Central memory CD8-positive, alpha-beta T cell (primary cell): ENCODE data around the gene NUDT13.
A peak's percentile ranks its signal among the peaks of the same experiment; 100 is the strongest.
"Not testable (repeated sequence)": the region's sequence is repeated elsewhere in the genome, so short reads cannot be mapped to it uniquely, and the experiment has no call there.

Experiments used
- ATAC-seq: fragments of 150-1000 bp; cut with Tn5 transposase; replicated peaks from 2 replicates; pipeline ENCODE4 v1.10.0; 2022; ENCODE audit warnings: mild to moderate bottlenecking, moderate FRiP score, moderate number of reproducible peaks; ENCODE audit not compliant: poor library complexity, severe bottlenecking; ENCODE audit errors: extremely low read depth
- DNase-seq, 2 donors: peaks; one replicate each; pipeline ENCODE4 v3.0.0; 2021; ENCODE audit warnings: low spot score in 2 of 2
- H3K27ac Mint-ChIP-seq: one replicate; pipeline ENCODE4 v1.8.0; 2022; ENCODE audit warnings: low read depth, mild to moderate bottlenecking, moderate library complexity, mixed read lengths
- H3K27me3 Mint-ChIP-seq: one replicate; pipeline ENCODE4 v1.8.0; 2022; ENCODE audit warnings: mixed read lengths
- H3K36me3 Mint-ChIP-seq: one replicate; pipeline ENCODE4 v1.8.0; 2022; ENCODE audit warnings: mild to moderate bottlenecking, moderate library complexity, mixed read lengths; ENCODE audit not compliant: insufficient read depth
- H3K4me1 Mint-ChIP-seq: one replicate; pipeline ENCODE4 v1.8.0; 2022; ENCODE audit warnings: mixed read lengths
- H3K4me3 Mint-ChIP-seq: one replicate; pipeline ENCODE4 v1.8.0; 2022; ENCODE audit warnings: mild to moderate bottlenecking, moderate library complexity, mixed read lengths
- H3K9me3 Mint-ChIP-seq: one replicate; pipeline ENCODE4 v1.8.0; 2022; ENCODE audit warnings: mixed read lengths

The NUDT13 gene

GRCh38 chr10:73092830-73093229 is 17.4 kb upstream of the NUDT13 start:
- ATAC-seq, result no peak
- H3K9me3 Mint-ChIP-seq, result no peaks in the 10 kb centered on the region
- H3K27ac Mint-ChIP-seq, result no peak overlapping the region
- peaks cover 17% of the 10 kb centered on the region for H3K36me3 Mint-ChIP-seq
- DNase-seq, result no peak
- H3K4me1 Mint-ChIP-seq, result peaks cover 32% of the 10 kb centered on the region
- H3K27me3 Mint-ChIP-seq, result no peaks in the 10 kb centered on the region
- H3K4me3 Mint-ChIP-seq, result no peak overlapping the region

DNA sequence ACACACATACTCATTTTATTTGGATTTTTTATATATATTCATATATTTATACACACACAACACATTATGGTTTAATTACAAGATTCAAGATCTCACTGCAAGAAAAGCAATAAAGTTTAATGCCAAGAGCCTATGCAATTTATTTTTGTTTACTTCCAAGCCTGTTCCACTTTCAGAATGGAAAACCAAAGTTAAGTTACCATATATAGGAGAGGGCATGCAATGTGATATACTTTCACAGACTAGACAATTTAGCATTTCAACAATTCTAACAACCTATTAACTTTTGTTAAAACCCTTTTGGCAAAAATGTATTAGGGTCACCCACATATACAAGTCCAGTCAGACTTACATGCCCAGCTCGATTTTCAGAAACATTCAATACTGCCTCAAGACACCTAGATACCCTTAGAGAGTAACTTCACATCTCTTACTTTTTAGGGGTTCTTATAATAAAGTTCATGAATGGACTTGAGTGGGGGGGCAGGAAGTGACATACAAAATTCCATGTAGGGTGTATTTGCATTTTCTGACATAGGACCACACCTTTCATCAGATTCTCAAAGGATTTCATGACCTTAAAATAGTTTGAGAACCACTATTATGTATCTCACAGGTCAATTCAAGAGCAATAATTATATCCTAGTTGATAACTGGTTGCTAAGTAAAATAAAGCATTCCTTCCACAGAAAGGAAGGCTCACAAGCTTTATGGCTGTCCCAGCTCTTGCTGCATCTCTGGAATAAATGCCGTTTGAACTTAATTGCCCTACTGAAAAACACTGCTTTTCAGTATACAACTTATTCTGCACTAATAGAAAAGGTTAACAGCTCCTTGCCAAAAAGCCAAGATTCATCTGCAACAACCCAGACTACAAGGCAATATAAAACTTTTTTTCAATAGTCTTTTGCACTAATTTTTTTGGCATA is 16.1 kb upstream of the NUDT13 start:
- H3K27ac Mint-ChIP-seq, result no peak overlapping the region
- no peaks in the 10 kb centered on the region for H3K27me3 Mint-ChIP-seq
- H3K4me1 Mint-ChIP-seq, result peaks cover 32% of the 10 kb centered on the region
- peak overlapping the region; percentile 93 for H3K4me3 Mint-ChIP-seq
- peaks cover 19% of the 10 kb centered on the region for H3K36me3 Mint-ChIP-seq
- DNase-seq, result no peak
- no peak for ATAC-seq
- H3K9me3 Mint-ChIP-seq, result no peaks in the 10 kb centered on the region

- Mint-ChIP-seq H3K27me3 (no peaks in the 10 kb centered on the region), H3K36me3 (peaks cover 20% of the 10 kb centered on the region), H3K4me3 (peak overlapping the region; percentile 93), H3K27ac (peak overlapping the region; percentile 98), H3K4me1 (peaks cover 32% of the 10 kb centered on the region), H3K9me3 (no peaks in the 10 kb centered on the region)
- DNase-seq (no peak), ATAC-seq (no peak)
Measured at GRCh38 chr10:73094986-73095480, 15.2 kb upstream of the NUDT13 start.

- DNase-seq (peak in 1 of 2 donors; percentile 18), ATAC-seq (no peak)
- Mint-ChIP-seq H3K4me3 (peak overlapping the region; percentile 93), H3K9me3 (no peaks in the 10 kb centered on the region), H3K36me3 (peaks cover 20% of the 10 kb centered on the region), H3K4me1 (peaks cover 32% of the 10 kb centered on the region), H3K27me3 (no peaks in the 10 kb centered on the region), H3K27ac (peak overlapping the region; percentile 98)
Measured at GRCh38 chr10:73095481-73096021, 14.7 kb upstream of the NUDT13 start.

- Mint-ChIP-seq H3K27ac (peak overlapping the region; percentile 98), H3K9me3 (no peaks in the 10 kb centered on the region), H3K27me3 (no peaks in the 10 kb centered on the region), H3K4me1 (peaks cover 32% of the 10 kb centered on the region), H3K36me3 (peaks cover 20% of the 10 kb centered on the region), H3K4me3 (peak overlapping the region; percentile 93)
- DNase-seq, result peak; percentile 50 to 63
- peak; percentile 65 for ATAC-seq
Measured at GRCh38 chr10:73096041-73096448, 14.2 kb upstream of the NUDT13 start.

DNA sequence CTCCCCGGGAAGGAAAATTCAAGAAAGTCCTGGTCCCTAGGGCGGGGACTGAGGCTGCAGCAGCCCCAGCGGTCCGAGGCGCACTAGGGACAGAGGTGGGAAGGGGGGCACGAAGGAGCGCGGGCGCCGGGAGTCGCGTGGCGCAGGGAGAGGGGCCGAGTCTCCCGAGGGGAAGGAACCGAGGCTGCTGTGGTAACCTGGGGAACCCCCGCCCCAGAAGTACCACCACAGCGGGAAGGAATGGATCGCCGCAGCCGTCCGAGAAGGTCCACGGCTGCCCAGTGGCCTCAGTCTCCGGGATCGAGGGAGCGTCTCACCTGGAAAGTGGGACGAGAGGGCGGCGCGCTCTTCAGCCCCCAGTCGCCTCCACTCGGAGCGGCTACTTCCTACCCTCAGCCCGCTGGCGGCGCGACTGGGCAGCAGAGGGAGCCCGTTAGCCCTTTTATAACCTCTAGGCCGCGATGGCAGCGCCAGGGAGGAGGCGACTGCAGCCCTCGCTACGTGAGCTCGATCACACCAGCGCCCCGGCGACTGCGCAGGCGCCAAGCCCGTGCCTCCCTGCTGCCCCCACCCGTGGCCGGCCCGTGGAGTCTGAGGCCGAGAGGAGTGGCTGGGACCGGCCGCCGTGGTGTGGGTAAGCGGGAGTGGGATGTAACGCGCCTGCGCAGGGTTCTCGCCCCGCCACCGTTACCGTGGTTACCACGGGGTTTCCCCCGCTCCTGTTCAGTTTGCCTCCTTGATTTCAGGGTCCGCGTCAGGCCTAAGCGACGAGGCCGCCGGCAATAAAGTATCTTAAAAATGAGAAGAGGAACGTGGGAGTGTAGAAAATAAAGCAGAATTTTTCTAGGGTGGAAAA is 13.6 kb upstream of the NUDT13 start, which contains the start of gene P4HA1:
Gene P4HA1, minus strand, starts transcription at position 418 of the 856 bp plus-strand sequence. CDS start 21,983 bp downstream, outside the sequence.
- peak within 1 kb of the TSS; percentile 98 for H3K27ac Mint-ChIP-seq

GRCh38 chr10:73097305-73097670 is 13.0 kb upstream of the NUDT13 start:
- H3K9me3 Mint-ChIP-seq, result no peaks in the 10 kb centered on the region
- peaks cover 32% of the 10 kb centered on the region for H3K4me1 Mint-ChIP-seq
- peak overlapping the region; percentile 93 for H3K4me3 Mint-ChIP-seq
- ATAC-seq (no peak), DNase-seq (no peak)
- no peaks in the 10 kb centered on the region for H3K27me3 Mint-ChIP-seq
- H3K27ac Mint-ChIP-seq, result peak overlapping the region; percentile 98
- peaks cover 23% of the 10 kb centered on the region for H3K36me3 Mint-ChIP-seq

More for the DNA sequence above, 13.6 kb upstream of the NUDT13 start, which contains the start of gene P4HA1:
- H3K9me3 Mint-ChIP-seq, result no peaks in the 10 kb centered on the region
- no peaks in the 10 kb centered on the region for H3K27me3 Mint-ChIP-seq
- H3K4me3 Mint-ChIP-seq, result peak within 1 kb of the TSS; percentile 93
- H3K36me3 Mint-ChIP-seq, result peaks cover 20% of the 10 kb centered on the region
- peak; percentile 79 for ATAC-seq
- DNase-seq, result peak; percentile 91 to 93
- H3K4me1 Mint-ChIP-seq, result peaks cover 32% of the 10 kb centered on the region

DNA sequence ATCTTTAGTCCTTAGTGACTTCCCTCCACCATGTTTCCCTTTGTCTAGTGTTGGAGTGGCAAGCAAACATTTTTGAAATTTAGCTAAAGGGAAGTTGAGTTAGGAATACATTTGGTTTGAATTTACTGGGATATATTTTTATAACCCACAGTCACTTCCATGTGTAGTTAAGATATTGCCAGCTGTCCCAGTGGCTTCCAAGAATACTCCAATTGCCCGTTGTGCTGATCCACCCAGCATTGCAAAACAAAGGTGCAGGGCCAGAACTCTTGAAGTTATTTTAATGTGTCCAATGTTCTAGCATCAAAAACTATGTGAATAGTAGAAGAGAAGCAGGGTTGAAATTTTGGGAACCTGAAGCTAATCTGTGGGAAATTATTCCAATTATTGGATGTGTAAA is 11.1 kb upstream of the NUDT13 start:
- H3K27ac Mint-ChIP-seq, result no peak overlapping the region
- H3K4me3 Mint-ChIP-seq, result no peak overlapping the region
- H3K4me1 Mint-ChIP-seq, result peaks cover 27% of the 10 kb centered on the region
- ATAC-seq, result no peak
- H3K36me3 Mint-ChIP-seq, result peaks cover 22% of the 10 kb centered on the region
- DNase-seq, result no peak
- no peaks in the 10 kb centered on the region for H3K9me3 Mint-ChIP-seq
- H3K27me3 Mint-ChIP-seq, result no peaks in the 10 kb centered on the region

DNA sequence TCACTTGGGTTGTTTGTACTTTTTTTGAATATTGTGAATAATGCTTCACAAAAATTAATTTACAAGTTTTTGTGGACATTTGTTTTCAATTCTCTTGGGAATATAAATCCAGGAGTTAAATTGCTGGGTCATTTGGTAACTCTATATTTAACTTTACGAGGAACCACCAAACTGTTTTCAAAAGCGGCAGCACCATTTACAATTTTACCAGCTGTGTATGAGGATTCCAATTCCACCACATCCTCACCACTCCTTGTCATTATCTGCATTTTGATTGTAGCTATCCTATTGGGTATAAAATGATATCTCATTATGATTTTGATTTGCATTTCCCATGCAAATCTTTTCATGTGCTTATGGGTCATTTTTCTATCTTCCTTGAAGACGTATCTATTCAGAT is 4.0 kb upstream of the NUDT13 start:
- peaks cover 10% of the 10 kb centered on the region for H3K4me1 Mint-ChIP-seq
- DNase-seq, result no peak
- no peaks in the 10 kb centered on the region for H3K9me3 Mint-ChIP-seq
- peaks cover 5% of the 10 kb centered on the region for H3K36me3 Mint-ChIP-seq
- ATAC-seq, result no peak
- H3K27ac Mint-ChIP-seq, result no peak overlapping the region
- H3K27me3 Mint-ChIP-seq, result no peaks in the 10 kb centered on the region
- H3K4me3 Mint-ChIP-seq, result no peak overlapping the region

DNA sequence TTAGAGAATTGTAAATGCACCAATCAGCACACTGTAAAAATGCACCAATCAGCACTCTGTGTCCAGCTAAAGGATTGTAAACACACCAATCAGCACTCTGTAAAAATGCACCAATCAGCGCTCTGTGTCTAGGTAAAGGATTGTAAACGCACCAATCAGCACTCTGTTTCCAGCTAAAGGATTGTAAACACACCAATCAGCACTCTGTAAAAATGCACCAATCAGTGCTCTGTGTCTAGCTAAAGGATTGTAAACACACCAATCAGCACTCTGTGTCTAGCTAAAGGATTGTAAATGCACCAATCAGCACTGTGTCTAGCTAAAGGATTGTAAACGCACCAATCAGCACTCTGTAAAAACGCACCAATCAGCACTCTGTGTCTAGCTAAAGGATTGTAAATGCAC is 1.0 kb upstream of the NUDT13 start:
- not testable (repeated sequence) for H3K9me3 Mint-ChIP-seq, H3K4me1 Mint-ChIP-seq, H3K27ac Mint-ChIP-seq, DNase-seq, H3K4me3 Mint-ChIP-seq, H3K27me3 Mint-ChIP-seq, H3K36me3 Mint-ChIP-seq, ATAC-seq

- not testable (repeated sequence) for H3K4me1 Mint-ChIP-seq, ATAC-seq, H3K27me3 Mint-ChIP-seq, H3K27ac Mint-ChIP-seq, DNase-seq, H3K36me3 Mint-ChIP-seq, H3K4me3 Mint-ChIP-seq, H3K9me3 Mint-ChIP-seq
Measured at GRCh38 chr10:73112032-73112431, 1.8 kb downstream of the NUDT13 start.

- no peak for ATAC-seq
- Mint-ChIP-seq H3K9me3 (no peaks in the 10 kb centered on the region), H3K27me3 (no peaks in the 10 kb centered on the region), H3K4me1 (peaks cover 10% of the 10 kb centered on the region), H3K27ac (no peak overlapping the region), H3K4me3 (no peak overlapping the region), H3K36me3 (peaks cover 4% of the 10 kb centered on the region)
- no peak for DNase-seq
Measured at GRCh38 chr10:73113551-73113950, 3.3 kb downstream of the NUDT13 start.
